ES-I3 (cell line): ENCODE results near the gene GPR62.
A peak's percentile ranks its signal among the peaks of the same experiment; 100 is the strongest.
"Not testable (repeated sequence)": the region's sequence is repeated elsewhere in the genome, so short reads cannot be mapped to it uniquely, and the experiment has no call there.

Experiments used
- H3K36me3 ChIP-seq: 2 replicates; pipeline ENCODE4 v1.6.1; 2013; ENCODE audit warnings: mild to moderate bottlenecking, low read length, control low read depth, moderate library complexity; ENCODE audit not compliant: insufficient read depth
- H3K4me1 ChIP-seq: 2 replicates; pipeline ENCODE4 v1.6.1; 2013; ENCODE audit warnings: mild to moderate bottlenecking, control low read depth, low read length; ENCODE audit not compliant: insufficient read depth
- H3K9ac ChIP-seq: 2 replicates; pipeline ENCODE4 v1.6.1; 2013; ENCODE audit warnings: low read depth, mild to moderate bottlenecking, low read length, moderate library complexity
- H3K9me3 ChIP-seq: 2 replicates; pipeline ENCODE4 v1.6.1; 2013; ENCODE audit warnings: mild to moderate bottlenecking, low read length, moderate library complexity; ENCODE audit not compliant: control insufficient read depth, insufficient read depth

GPR62 gene

GRCh38 chr3:51982838-51983577, 27.8 kb downstream of the GPR62 start, which contains the start of gene ACY1:
Gene ACY1, plus strand, starts transcription at chr3:51983535. Its CDS starts 530 bp downstream, at chr3:51984065.
- Histone ChIP-seq H3K36me3 (no peaks in the 10 kb centered on the region), H3K9me3 (no peaks in the 10 kb centered on the region), H3K4me1 (peaks cover 5% of the 10 kb centered on the region; the same call in 1 of the 2 replicates), H3K9ac (peak within 1 kb of the TSS; percentile 77)

GRCh38 chr3:51983578-51984268, 28.5 kb downstream of the GPR62 start:
- H3K9ac ChIP-seq: peak overlapping the region; percentile 77
- no peaks in the 10 kb centered on the region for H3K36me3 ChIP-seq
- peaks cover 5% of the 10 kb centered on the region; the same call in 1 of the 2 replicates for H3K4me1 ChIP-seq
- H3K9me3 ChIP-seq: no peaks in the 10 kb centered on the region

GRCh38 chr3:51984269-51984647, 29.1 kb downstream of the GPR62 start:
- no peaks in the 10 kb centered on the region for H3K36me3 ChIP-seq
- H3K4me1 ChIP-seq: peaks cover 5% of the 10 kb centered on the region; the same call in 1 of the 2 replicates
- no peaks in the 10 kb centered on the region for H3K9me3 ChIP-seq
- H3K9ac ChIP-seq: no peak overlapping the region

- H3K36me3 ChIP-seq: no peaks in the 10 kb centered on the region
- H3K9ac ChIP-seq: no peak overlapping the region
- peaks cover 5% of the 10 kb centered on the region; the same call in 1 of the 2 replicates for H3K4me1 ChIP-seq
- H3K9me3 ChIP-seq: no peaks in the 10 kb centered on the region
These were observed 29.9 kb downstream of the GPR62 start for GRCh38 chr3:51985063-51985462.

- Histone ChIP-seq H3K4me1 (peaks cover 5% of the 10 kb centered on the region; the same call in 1 of the 2 replicates), H3K36me3 (no peaks in the 10 kb centered on the region), H3K9ac (no peak overlapping the region), H3K9me3 (no peaks in the 10 kb centered on the region)
These were observed 31.1 kb downstream of the GPR62 start for GRCh38 chr3:51986010-51986947.

GRCh38 chr3:51987568-51987967, 32.4 kb downstream of the GPR62 start:
- H3K9ac ChIP-seq: no peak overlapping the region
- no peaks in the 10 kb centered on the region for H3K36me3 ChIP-seq
- H3K4me1 ChIP-seq: peaks cover 5% of the 10 kb centered on the region; the same call in 1 of the 2 replicates
- H3K9me3 ChIP-seq: no peaks in the 10 kb centered on the region

- Histone ChIP-seq H3K36me3 (peaks cover 1% of the 10 kb centered on the region; the same call in 1 of the 2 replicates), H3K9ac (no peak overlapping the region), H3K9me3 (no peaks in the 10 kb centered on the region), H3K4me1 (peaks cover 5% of the 10 kb centered on the region; the same call in 1 of the 2 replicates)
These were observed 33.3 kb downstream of the GPR62 start for GRCh38 chr3:51988286-51989146.

GRCh38 chr3:51990501-51990971, 35.4 kb downstream of the GPR62 start:
- H3K4me1 ChIP-seq: peaks cover 11% of the 10 kb centered on the region; the same call in 1 of the 2 replicates
- peaks cover 16% of the 10 kb centered on the region for H3K36me3 ChIP-seq

GRCh38 chr3:51992017-51992682, 37.0 kb downstream of the GPR62 start:
- Histone ChIP-seq H3K9ac (no peak overlapping the region), H3K4me1 (peaks cover 11% of the 10 kb centered on the region; the same call in 1 of the 2 replicates), H3K36me3 (peaks cover 16% of the 10 kb centered on the region), H3K9me3 (no peaks in the 10 kb centered on the region)

More at GRCh38 chr3:51990501-51990971, 35.4 kb downstream of the GPR62 start:
- not testable (repeated sequence) for H3K9ac ChIP-seq, H3K9me3 ChIP-seq

GRCh38 chr3:51993657-51994056, 38.5 kb downstream of the GPR62 start:
- Histone ChIP-seq H3K36me3 (peaks cover 16% of the 10 kb centered on the region), H3K4me1 (peaks cover 18% of the 10 kb centered on the region)
- not testable (repeated sequence) for H3K9ac ChIP-seq, H3K9me3 ChIP-seq

- Histone ChIP-seq H3K4me1 (peaks cover 18% of the 10 kb centered on the region), H3K36me3 (peaks cover 16% of the 10 kb centered on the region), H3K9ac (peak overlapping the region; percentile 83), H3K9me3 (no peaks in the 10 kb centered on the region)
These were observed 39.3 kb downstream of the GPR62 start for GRCh38 chr3:51994530-51994929.

- no peaks in the 10 kb centered on the region for H3K9me3 ChIP-seq
- peaks cover 18% of the 10 kb centered on the region for H3K4me1 ChIP-seq
- H3K36me3 ChIP-seq: peaks cover 16% of the 10 kb centered on the region
- peak within 1 kb of the TSS; percentile 83 for H3K9ac ChIP-seq
These were observed 40.4 kb downstream of the GPR62 start, which contains the start of gene RPL29 for GRCh38 chr3:51995346-51996163. Gene RPL29, minus strand, starts transcription at chr3:51995895. Its CDS starts 434 bp downstream, at chr3:51995461.
